Glomerular visceral epithelial cell (primary cell): Measurements from ENCODE around the gene ARHGEF6.
A peak's percentile ranks its signal among the peaks of the same experiment; 100 is the strongest.
"Not testable (repeated sequence)": the region's sequence is repeated elsewhere in the genome, so short reads cannot be mapped to it uniquely, and the experiment has no call there.

ENCODE experiments used
- DNase-seq: peaks from one replicate; pipeline ENCODE4 v3.0.0-alpha.2; 2016; ENCODE audit errors: extremely low spot score

The ARHGEF6 gene

DNA sequence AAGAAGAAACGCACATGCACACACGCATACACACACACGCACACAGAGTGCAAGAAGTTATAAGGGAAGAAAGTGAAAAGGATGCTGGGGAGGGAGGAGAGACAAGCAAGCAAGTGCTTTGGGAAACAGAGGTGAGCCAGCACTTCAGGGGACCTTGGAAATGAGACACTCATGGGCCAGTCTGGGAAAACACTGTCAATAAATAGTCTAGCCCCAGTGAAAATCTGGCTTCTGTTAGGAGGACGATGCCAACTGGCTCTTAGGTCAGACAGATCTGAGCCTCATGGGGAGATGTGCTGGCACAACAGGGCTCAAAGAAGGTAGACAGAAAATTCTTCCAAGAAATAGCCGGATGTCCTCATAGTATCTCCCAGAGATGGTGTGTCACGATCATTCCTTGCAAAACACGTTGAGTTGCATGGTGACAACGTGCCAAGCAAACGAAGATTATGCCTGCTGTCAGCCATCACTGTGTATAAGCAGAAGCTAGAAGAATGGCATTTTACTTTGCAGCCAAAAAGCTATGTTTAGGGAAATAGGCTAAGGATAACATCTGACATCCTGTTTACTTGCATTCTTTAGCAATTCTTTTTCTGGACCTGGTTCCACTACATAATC, 557 bp upstream of the ARHGEF6 start:
- no peak for DNase-seq

DNA sequence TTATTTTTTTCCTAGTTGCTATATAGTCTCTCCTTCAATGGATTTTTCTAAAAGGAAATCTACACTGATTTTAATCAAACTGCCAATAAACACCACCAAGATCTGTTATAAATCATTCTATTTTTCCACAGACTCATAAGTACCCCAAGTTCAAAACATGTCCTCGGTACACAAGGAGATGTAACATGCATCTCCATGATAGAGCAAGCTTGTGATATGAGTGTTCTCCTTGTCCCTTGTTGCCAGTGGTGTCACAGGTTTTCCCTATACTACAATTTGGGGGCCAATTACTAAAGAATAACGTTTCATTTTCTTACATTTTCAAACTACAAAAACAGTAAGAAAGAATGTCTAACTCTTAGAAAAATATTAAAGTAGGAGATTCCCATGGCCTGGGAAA, 491 bp downstream of the ARHGEF6 start:
- DNase-seq = no peak

DNA sequence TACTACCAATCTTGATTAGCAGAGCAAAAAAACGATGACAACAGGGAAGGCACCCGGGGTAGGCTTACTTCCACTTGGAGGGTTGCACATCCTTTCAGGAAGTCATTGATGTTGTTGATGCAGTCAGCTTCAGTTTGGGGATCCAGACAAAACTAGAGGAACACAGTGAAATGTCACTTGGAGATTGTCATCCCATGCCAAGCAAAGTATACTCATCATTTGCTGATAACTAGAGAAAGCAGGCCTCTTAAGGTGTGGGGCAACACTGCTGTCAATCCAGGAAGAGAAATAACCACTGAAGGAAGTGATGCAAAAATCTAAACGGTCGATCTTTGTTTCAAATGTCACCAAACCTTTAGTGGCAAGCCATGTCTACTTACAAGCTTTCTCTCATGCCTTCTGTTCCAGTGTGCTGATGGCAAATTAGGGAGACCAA, 1.4 kb downstream of the ARHGEF6 start:
- DNase-seq = no peak

DNA sequence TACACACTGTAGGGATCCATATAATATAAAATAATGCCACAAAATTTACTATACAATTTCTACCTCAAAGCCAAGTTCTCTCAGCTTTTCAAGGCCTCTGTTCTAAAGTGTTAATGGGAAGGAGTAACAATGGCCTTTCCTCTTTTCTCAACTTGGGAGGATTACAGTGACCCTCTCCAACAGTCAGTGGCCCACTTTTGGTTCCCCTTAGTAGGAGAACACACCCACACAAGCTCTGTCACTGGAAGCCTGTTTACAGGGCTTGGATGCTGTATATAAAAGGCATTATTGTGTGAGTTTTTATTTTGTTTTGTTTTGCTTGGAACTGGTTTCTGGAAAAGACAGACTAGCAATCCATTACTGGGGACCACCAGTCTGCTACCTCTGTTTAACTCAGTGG, 1.8 kb downstream of the ARHGEF6 start:
- no peak for DNase-seq

DNA sequence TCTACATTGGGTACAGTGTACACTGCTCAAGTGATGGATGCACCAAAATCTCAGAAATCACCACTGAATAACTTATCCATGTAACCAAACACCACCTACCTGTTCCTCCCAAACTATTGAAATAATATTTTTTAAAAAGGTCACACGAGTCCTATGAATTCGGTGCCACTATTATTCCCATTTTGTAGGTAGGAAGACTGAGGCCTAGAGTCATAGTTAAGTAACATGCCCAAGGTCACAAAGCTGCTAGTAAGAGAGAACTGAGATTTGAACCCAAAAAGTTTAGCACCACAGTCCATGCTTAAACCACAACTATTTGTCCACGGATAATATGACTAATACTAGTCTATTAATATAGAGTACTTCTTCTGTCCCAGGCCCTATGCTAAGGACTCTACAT, 2.7 kb downstream of the ARHGEF6 start:
- no peak for DNase-seq

DNA sequence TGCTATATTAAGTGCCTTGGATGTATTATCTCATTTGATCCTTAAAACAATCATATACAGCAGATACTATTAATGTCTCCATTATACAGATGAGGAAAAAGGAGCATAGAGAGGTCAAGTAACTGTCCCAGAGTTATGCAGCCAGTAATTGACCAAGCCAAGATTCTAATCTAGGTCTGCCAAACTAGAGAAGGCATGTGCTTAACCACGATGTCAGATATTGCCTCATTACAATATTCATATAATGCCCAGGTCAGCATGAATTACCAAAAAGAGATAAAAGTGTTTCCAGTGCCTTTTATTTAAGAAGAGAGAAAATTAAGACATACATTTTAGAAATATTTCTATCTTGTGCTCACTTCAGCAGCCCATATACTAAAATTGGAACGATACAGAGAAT, 7.1 kb downstream of the ARHGEF6 start:
- no peak for DNase-seq

DNA sequence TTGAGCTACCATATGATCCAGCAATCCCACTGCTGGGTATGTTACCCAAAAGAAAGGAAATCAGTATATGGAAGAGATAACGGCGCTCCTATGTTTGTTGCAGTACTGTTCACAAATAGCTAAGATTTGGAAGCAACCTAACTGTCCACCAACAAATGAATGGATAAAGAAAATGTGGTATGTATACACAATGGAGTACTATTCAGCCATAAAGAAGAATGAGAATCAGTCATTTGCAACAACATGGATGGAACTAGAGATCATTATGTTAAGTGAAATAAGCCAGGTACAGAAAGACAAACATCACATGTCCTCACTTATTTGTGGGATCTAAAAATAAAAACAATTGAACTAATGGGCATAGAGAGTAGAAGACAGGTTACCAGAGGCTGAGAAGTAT, 8.9 kb downstream of the ARHGEF6 start:
- not testable (repeated sequence) for DNase-seq

DNA sequence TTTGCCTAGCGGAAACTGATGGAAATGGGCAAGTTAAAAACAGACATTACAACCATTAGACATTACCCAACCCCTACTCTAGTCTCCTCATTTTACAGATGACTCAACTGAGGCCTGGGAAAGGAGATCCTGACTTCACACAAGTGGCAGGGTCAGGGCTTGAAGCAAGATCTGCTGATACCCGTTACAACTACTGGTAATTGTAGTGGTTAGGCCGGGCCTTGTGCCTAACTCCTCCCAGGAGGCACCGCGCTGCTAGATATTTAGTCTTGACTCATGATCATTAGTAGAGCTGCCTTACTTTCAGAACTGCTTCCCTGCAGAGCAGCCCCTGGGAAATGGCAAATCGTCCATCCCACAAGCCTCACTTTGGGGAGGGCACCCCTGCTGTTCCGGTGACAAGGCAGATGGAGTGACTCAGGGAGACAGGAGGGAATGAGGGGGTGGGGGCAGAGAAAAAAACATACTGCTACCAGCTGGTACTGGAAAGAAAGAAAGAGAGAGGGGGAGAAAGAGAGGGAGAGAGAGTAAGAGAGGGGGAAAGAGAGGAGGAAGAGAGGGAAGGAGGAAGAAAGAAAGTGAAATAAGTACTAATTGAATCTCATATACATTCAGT, 12.2 kb downstream of the ARHGEF6 start:
- DNase-seq = peak; percentile 65

DNA sequence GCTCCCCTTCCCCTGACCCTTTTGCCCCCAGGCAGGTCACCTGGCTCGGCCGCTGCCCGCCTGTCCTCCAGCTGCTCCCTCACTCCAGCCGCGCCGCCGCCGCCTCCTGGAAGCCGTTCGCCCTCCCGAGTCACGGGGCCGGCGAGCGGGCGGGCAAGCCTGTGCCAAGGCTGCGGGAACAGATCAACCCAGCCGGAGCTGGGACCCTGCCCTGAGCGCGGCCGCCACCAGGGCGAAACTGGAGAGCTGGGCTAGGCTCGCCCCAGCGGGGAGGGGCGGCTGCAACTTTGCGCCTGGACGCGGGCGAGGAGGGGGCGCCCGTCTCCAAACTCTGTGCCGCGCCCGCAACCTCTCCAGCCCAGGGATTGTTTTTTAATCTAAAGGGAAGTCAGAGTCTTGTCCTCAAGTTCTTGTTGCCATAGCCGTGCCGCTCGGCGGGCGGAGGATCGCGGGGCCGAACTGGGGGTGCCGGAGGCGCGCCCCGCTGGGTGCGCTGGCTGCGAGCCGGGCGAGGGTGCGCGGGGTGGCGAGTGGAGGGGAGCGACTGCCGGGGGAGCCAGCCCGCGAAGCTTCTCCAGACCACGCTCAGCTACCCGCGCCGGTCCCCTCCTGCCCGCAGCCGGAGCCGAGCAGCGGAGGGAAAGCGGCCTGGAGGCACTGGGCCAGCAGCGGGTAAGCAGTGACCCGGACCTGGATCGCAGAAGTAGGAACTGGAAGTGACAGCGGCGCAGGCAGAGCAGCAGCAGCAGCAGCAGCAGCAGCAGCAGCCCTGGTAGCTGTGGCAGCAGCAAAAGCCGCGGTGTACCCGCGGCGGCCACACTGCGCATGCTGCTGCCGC, 13.4 kb downstream of the ARHGEF6 start:
- peak; percentile 55 for DNase-seq

DNA sequence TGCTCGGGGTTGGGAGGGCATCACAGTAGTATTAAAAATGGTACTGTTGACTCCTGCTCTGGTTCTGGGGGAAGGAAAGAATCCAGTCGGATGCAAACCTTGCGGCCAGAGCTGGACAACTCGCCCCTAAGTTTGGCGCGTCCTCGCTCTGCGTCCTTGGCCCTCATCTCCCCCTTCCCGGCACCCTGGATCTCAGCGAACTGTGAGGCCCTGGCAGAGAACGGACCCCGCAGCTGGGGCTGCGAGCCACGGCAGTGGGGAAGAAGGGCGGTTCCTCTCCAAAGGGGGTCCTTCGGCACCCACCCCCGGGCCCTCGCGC, 14.0 kb downstream of the ARHGEF6 start:
- DNase-seq = no peak

DNA sequence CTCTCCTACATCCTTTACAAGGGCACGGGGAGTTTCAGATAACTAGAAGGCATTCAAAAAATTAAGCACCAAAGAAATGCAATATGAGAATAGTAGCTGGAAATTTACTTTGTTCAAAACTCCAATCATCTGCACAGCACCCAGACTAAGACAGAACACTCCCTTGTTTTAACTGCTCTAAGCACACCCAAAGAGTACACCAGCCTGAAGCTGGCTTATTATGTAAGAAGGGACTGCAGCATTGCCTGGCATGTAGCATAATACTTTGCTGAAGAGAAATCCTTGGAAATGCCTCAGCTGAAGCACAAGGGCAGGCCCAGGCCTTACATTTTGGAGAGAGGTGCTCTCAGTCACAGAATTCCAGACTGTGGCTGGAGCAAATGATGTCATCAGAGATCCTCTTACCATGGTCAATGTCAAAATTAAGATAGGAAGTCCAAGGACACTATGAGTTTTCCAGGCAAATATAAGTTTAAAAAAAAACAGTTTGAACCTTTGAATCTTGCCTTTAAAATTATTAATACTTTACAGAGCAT, 14.8 kb downstream of the ARHGEF6 start:
- DNase-seq = no peak

DNA sequence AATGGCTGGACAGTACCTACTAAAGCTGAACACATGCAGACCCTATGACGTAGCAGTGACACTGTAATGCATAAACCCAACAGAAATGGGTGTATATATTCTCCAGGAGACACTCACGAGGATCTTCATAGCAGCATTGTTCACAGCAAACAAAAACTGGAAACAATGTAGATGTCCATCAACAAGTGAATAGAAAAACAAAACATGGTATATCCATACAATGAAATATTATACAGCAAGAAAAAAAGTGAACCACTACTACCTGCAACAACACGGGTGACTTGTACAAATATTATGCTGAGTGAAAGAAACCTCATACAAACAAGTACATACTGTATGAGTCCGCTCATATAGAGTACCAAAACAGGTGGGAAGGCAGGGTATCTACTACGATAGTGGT, 16.5 kb downstream of the ARHGEF6 start:
- DNase-seq = no peak

DNA sequence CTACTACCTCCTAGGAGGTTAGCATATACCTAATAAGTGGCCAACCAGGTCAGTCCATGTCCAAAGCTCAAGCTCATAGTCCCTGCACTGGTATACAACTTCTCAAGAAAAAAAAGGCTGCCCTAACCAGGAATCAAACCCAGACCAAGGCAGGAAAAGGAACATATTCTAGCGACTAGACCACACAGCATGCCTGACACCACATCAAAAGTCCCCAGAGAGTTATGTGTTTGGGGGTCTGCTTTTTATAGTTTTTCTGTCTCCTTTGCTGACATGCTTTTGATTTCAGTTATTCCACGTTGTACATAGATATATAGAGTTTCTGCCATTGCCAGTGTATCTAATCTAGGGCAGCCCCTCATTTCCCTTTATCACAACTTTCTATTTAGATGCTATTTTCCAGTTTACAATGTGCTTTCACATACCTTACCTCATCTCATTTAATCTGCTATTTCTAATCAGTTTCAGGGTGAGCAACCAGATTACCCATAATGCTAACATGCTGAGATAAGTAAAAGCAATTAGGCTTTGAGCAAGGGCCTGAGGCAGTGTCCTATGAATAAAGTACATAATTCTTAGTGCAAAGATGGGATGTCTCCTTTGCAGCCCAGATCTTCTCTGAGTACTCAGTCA, 17.8 kb downstream of the ARHGEF6 start:
- DNase-seq = no peak

DNA sequence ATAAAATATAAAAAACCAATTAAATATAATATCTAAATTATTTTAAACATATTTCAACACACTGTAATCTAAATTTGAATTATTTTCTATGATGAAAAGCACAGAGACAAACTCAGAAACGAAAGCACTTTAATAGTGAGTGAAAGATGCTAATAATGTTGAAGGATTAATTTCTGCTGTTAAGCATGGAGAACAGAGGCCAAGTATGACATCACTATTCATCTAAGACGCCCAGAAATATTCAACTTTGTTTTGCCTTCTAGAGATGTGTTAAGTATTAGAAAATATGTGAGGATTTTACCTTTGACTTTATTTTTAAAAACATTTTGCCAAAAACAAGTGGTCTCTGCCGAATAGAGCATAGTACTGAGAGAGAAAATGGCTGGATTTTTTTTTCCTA, 19.3 kb downstream of the ARHGEF6 start:
- DNase-seq = no peak

DNA sequence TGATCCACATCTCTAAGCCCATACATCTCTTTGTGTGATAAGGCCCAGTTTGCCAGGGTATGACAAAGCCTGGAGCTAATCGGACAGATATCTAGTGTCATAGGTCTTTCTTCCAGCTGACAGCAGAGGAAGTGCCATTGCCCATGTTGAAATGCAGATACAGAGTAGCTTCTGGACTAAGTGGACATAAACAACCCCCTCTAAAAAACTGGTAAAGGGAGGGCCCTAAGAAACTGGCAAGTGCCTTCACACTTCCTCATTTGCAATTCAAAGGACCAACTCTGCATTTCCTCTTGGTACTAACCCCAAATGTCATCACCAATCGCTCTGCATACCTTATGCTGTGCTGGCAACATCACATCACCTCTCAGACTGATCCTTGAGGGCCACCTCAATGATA, 20.8 kb downstream of the ARHGEF6 start:
- DNase-seq = no peak

DNA sequence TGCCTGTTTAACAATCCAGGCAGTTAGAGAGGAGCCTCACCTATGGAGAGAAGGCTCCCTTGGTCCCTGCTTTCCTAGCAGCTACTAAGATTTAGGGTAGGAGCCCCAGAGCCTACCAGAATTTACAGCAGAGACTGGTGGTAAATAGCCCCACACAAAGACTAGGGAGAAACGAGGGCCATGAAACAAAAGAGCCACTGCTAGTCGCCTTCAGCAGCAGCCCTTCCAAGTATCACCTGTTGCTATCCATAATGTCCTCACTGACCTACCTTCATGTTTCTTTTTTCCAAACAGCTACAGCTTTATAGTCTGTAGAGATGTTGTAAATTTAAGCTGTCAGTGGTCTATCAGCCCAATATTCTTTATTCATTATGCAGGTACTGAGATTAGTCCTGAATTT, 25.3 kb downstream of the ARHGEF6 start:
- no peak for DNase-seq

DNA sequence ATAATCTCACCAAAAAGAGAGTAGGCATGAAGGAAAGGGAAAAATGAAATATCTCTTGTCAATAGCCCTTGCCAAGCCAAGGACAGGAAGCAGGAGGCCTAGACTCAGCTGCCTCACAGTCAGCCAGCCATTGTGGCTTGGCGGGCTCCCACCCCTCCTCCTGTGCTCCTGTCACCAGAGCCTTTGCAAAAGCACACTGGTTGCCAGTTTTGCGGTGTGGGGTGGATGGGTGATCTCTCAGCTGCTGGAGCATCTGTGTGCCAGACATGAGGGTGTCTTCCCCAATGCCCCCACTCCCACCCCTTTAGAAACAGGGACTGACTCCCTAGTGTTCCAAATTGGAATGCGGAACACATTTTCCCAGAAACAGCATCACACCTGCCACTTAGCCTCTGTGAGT, 26.1 kb downstream of the ARHGEF6 start:
- DNase-seq = no peak

DNA sequence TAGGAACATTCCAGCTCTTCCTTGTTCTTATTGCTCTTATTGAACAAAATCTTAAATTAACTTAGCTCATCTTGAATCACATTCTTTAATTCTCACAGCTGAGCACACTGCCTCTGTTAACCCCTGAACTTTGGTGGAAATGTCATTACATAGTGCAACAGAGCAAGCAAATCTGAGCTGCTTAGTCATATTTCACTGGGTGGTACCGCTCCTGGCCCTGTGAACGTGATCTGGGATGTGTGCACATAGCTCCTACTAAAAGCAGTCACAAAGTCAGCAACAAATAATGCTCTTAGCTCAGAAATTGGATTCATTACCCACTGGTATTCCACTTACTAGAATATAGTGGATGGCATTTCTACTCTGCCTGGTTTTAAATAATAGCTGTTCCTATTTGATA, 27.9 kb downstream of the ARHGEF6 start:
- peak; percentile 32 for DNase-seq

DNA sequence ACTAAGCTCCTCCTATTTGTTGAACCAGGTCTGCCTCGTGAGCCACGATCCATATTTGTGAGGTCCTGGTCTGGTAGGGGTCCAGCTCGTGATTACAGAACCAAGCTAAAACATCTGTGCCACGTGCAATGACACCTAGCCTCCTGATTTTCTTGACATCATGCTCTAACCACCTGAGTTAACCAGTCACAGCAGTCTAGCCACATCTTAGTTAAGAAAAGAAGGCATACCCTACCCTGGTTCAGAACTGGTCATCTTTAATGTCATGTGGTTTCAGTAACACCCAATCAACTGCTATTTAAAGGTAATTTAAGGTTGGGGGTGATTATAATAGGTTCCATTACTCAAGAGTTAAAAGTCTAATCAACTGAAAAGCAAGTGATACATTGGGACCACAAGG, 28.4 kb downstream of the ARHGEF6 start:
- DNase-seq = no peak

DNA sequence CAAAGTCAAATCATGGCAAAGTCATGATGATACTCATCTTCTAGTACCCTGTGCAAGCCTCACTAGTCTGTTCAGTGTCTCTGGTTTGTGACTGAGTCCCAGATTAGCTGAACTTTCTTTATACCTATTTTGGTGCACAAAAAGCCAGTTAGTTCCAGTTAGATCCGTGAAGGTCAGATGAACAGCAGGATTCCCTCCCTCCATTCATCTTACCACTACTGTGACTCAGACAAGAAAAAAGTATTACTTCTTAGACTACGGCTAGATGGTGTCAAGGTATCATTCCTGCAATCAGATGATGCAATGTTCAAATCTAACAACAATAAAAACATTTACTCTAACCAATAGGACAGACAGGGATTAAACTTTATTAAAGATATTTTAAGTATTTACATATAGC, 30.4 kb downstream of the ARHGEF6 start:
- peak; percentile 28 for DNase-seq

DNA sequence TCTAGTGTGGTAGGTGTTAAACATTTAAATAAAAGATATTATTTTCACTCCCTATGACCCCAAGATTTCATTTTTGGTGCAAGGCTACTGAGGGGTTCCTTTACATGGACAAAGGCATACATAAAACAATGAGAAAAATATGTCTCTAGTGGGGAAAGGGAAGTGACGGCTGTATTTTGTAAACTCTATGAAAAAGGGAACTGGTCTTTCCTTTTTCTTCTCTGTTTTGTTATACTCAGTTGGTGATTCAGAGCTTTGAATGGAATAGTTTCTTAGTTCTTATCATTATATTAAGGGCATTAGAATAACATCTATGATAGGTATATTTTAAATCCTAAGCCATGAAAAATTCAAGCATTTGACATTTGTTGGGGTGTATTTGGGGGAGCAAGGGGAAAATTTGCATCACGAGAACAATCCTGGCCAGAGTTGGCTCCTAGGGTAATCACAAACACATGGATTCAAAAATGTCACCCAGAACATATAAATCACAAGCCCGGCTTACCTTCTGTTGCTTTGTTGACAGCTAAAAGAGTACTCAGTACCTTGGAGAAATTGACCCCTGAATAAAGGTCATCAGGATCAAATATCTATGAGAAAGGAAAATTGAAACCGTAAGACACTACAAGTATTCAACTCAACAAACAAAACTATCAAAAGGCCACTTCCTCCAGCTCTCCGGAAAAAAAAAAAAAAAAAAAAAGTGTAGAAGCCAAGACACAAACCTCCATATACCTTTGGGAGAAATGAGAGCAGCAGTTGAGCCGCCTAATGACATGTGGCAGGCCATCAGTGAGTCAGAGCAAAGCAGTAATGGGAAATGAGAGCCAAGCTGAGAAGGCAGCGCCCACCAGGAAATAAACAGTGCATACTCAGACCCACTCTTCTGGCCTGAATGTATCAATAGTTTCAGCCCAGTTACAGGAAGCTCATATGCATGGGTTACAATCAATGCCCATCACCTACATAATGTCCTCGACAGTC, 33.4 kb downstream of the ARHGEF6 start:
- no peak for DNase-seq
